Transverse colon (tissue), 4 donors: ENCODE measurements around the gene APOO.

Experiments used
- POLR2AphosphoS5 ChIP-seq, 3 donors: sonication (generic); formaldehyde crosslinking; IDR thresholded peaks; one replicate each; pipeline ENCODE4 v1.6.1; 2016; ENCODE audit warnings: antibody characterized with exemption in 3 of 3
- TF ChIP-seq, protein P1 (sequence below), 5 experiments: fragments of 200-600 bp in 3 of 5; fragments of 450-650 bp in 2 of 5; sonication (generic) in 3 of 5; IDR thresholded peaks; 1 replicate in 2 of 5; 2 replicates in 3 of 5; pipeline ENCODE4 v1.5.1; 2016 to 2017; ENCODE audit warnings: antibody characterized with exemption in 5 of 5, inconsistent platforms in 3 of 5, mild to moderate bottlenecking in 2 of 5, moderate library complexity in 1 of 5

DNA sequence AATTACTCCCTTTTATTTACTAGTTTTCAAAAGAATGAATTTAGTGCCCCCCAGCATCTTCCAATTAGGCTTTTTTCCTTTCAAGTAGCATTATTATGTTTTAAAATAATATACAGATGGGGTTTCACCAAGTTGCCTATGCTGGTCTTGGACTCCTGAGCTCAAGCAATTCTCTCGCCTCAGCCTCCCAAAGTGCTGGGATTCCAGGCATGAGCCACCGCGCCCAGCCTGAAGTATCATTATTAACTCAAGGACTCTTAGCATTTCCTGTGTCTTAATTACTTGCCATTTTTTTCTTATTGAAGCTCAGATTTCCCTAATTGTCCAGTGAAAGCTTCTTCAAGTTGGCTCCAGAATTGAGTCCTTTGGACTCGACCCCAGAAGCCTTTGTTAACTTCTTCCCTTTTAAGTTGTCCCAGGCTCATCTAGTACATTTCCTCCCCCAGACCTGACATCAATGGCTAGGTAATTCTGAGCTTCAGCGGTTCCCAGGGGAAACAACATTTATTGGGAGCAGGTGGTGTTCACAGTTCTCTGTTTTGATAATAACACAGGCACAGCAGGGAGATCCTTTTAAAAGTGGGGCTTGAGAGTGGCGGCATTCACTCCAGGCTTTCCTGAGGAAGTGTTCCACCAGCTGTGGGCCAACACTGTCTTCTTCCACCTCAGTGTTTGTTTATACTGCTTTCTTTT is 114.7 kb downstream of the APOO start:
- TF ChIP-seq POLR2AphosphoS5 (IDR thresholded peaks at IDR 0.05), result no peak
- TF ChIP-seq, protein P1, sequence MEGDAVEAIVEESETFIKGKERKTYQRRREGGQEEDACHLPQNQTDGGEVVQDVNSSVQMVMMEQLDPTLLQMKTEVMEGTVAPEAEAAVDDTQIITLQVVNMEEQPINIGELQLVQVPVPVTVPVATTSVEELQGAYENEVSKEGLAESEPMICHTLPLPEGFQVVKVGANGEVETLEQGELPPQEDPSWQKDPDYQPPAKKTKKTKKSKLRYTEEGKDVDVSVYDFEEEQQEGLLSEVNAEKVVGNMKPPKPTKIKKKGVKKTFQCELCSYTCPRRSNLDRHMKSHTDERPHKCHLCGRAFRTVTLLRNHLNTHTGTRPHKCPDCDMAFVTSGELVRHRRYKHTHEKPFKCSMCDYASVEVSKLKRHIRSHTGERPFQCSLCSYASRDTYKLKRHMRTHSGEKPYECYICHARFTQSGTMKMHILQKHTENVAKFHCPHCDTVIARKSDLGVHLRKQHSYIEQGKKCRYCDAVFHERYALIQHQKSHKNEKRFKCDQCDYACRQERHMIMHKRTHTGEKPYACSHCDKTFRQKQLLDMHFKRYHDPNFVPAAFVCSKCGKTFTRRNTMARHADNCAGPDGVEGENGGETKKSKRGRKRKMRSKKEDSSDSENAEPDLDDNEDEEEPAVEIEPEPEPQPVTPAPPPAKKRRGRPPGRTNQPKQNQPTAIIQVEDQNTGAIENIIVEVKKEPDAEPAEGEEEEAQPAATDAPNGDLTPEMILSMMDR (IDR thresholded peaks at IDR 0.05), result no peak
